ENCODE data around the gene CFAP119. TPM values are rescaled to one million over a fixed set of nuclear protein-coding genes. Genes with fewer than 3 reads are reported as not detected.

Gene CFAP119
- total and polyA plus RNA-seq, 9 of the 15 experiments (the other 6 are each of a cell fraction or from before 2014, with no cell fraction given), result 5.5 to 33.7 (median 9.6) TPM

DNA sequence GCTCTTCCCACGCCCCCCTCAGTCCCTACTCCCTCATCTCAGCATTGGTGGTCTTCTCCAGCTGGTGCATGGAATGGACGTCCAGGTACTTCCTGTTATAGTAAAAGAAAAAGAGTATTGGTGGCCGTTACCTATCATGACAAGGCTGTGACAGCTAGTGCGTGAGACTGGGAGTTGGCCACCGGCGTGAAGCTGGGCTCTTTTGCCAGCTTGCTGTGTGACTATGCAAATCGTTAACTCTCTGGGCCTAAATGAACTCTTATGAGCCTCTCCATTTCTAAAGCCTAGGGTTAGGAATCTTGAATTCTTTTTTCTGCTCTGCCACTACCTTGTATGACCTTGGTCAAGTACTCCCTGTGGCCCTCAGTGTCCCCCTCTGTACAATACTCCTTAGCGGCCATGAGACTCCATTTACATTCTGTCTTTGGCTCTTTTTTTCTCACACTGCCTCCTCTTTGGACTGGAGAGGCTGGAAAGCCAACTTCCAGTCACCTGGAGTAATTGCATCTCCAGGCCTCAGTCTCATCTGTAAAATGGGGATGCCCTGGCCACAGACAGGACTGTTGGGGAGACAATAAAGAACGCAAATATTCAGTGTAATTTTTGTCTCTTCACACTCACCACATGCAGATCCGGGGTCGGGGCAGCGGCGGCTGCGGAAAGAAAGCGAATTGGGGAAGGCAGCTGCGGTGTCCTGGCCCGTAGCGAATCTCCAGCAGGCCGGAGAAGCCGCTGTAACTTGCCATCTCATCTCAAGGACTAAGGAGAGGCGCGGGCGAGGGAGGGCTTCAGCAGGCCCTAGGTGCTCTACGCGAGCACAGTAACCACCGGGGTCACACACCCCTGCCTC is 1.1 kb downstream of the CFAP119 start (continued):
- TF ChIP-seq, protein P1, sequence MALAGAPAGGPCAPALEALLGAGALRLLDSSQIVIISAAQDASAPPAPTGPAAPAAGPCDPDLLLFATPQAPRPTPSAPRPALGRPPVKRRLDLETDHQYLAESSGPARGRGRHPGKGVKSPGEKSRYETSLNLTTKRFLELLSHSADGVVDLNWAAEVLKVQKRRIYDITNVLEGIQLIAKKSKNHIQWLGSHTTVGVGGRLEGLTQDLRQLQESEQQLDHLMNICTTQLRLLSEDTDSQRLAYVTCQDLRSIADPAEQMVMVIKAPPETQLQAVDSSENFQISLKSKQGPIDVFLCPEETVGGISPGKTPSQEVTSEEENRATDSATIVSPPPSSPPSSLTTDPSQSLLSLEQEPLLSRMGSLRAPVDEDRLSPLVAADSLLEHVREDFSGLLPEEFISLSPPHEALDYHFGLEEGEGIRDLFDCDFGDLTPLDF (CRISPR knock-in tag; IDR thresholded peaks at IDR 0.05), result no peak
- TF ChIP-seq NBN (IDR thresholded peaks at IDR 0.05; ENCODE audit: low read depth) (no peak), ZNF764 (CRISPR knock-in tag; IDR thresholded peaks at IDR 0.05; ENCODE audit: low read depth) (no peak), MTF1 (CRISPR knock-in tag; IDR thresholded peaks at IDR 0.05; ENCODE audit: borderline replicate concordance) (no peak), BMI1 (IDR thresholded peaks at IDR 0.05; ENCODE audit: low read length) (no peak), FIP1L1 (IDR thresholded peaks at IDR 0.05; ENCODE audit: low read depth, low read length, poor library complexity, severe bottlenecking) (no peak), TRIM24 (IDR thresholded peaks at IDR 0.05) (no peak), YY1 (IDR thresholded peaks at IDR 0.05; ENCODE audit: borderline replicate concordance in 1 of 3, control insufficient read depth in 1 of 3, extremely low read depth in 1 of 3, insufficient read depth in 3 of 3, insufficient read length in 1 of 3, insufficient replicate concordance in 2 of 3, low read depth in 1 of 3, low read length in 2 of 3) (peak in 1 of 3 experiments; percentile 7)

All from K562 (cell line).